HepG2 (cell line): ENCODE results near the gene DYNC2LI1. TPM values are rescaled to one million over a fixed set of nuclear protein-coding genes. Genes with fewer than 3 reads are reported as not detected.
A peak's percentile ranks its signal among the peaks of the same experiment; 100 is the strongest.

Experiments
- ARID3A ChIP-seq: IDR thresholded peaks from 2 replicates; pipeline ENCODE4 v1.6.1; 2012; ENCODE audit warnings: low read depth, low read length, improper control_type of control experiment
- ATF1 ChIP-seq: IDR thresholded peaks from 2 replicates; pipeline ENCODE4 v1.6.1; 2016; ENCODE audit warnings: mild to moderate bottlenecking, control low read depth
- FLYWCH1 ChIP-seq: sonication (generic); formaldehyde crosslinking; IDR thresholded peaks from 2 replicates; pipeline ENCODE4 v1.8.1; 2023; ENCODE audit warnings: mild to moderate bottlenecking, missing genetic modification reagents
- KLF12 ChIP-seq: sonication (generic); formaldehyde crosslinking; IDR thresholded peaks from 2 replicates; pipeline ENCODE4 v1.4.0; 2020; ENCODE audit warnings: missing genetic modification reagents, borderline replicate concordance
- PAF1 ChIP-seq: IDR thresholded peaks from 2 replicates; pipeline ENCODE4 v1.6.1; 2016; ENCODE audit warnings: missing genetic modification reagents, missing compliant biosample characterization
- SCMH1 ChIP-seq: sonication (generic); formaldehyde crosslinking; IDR thresholded peaks from 2 replicates; pipeline ENCODE4 v1.9.0; 2021; ENCODE audit warnings: missing genetic modification reagents, mild to moderate bottlenecking, borderline replicate concordance
- TERF1 ChIP-seq: sonication (generic); formaldehyde crosslinking; IDR thresholded peaks from 2 replicates; pipeline ENCODE4 v1.8.0; 2022; ENCODE audit warnings: mild to moderate bottlenecking, missing genetic modification reagents, moderate library complexity
- THAP9 ChIP-seq: sonication (generic); formaldehyde crosslinking; IDR thresholded peaks from 2 replicates; pipeline ENCODE4; 2020; ENCODE audit warnings: missing genetic modification reagents, mild to moderate bottlenecking, borderline replicate concordance
- ZFYVE20 ChIP-seq: sonication (generic); formaldehyde crosslinking; IDR thresholded peaks from 2 replicates; pipeline ENCODE4 v1.8.0; 2023; ENCODE audit warnings: low read depth, mild to moderate bottlenecking, moderate library complexity, missing genetic modification reagents, borderline replicate concordance
- polyA plus RNA-seq, 8 experiments: library from polyadenylated mRNA; depleted of rRNA in 3 of 8; stranded (reverse) in 7 of 8; unstranded in 1 of 8; fragments of >200 nt; fragmentation: Illumina TruSeq in 4 of 8; extraction: Trizol in 4 of 8; gene quantifications; 2 replicates each; pipeline versions ENCODE4 v1.2.1 to v1.2.3, GENCODE V29; 2011 to 2016; ENCODE audit warnings: low read depth in 4 of 8, missing spikeins in 1 of 8, mixed read lengths in 1 of 8; ENCODE audit not compliant: insufficient read depth in 1 of 8
- total RNA-seq, 5 experiments: library from RNA; depleted of rRNA; stranded (reverse); fragments of >200 nt; fragmentation: Illumina TruSeq; extraction: Trizol; gene quantifications; 2 replicates each; pipeline ENCODE4 v1.2.3, GENCODE V29; 2016; ENCODE audit warnings: low read depth in 1 of 5
- TF ChIP-seq, protein P1 (sequence below): sonication (generic); formaldehyde crosslinking; IDR thresholded peaks from 2 replicates; pipeline ENCODE4 v1.5.0; 2020; ENCODE audit warnings: missing genetic modification reagents, mild to moderate bottlenecking, borderline replicate concordance
- TF ChIP-seq, protein P2 (sequence below): sonication (generic); formaldehyde crosslinking; IDR thresholded peaks from 2 replicates; pipeline ENCODE4 v1.4.0; 2020; ENCODE audit warnings: missing genetic modification reagents, borderline replicate concordance
- TF ChIP-seq, protein P3 (sequence below): sonication (generic); formaldehyde crosslinking; IDR thresholded peaks from 2 replicates; pipeline ENCODE4 v1.5.0; 2020; ENCODE audit warnings: missing genetic modification reagents
- TF ChIP-seq, protein P4 (sequence below): IDR thresholded peaks from 2 replicates; pipeline ENCODE4 v1.6.1; 2018; ENCODE audit warnings: missing genetic modification reagents

The DYNC2LI1 gene
- total and polyA plus RNA-seq, 2 of the 13 experiments (the other 11 are each of a cell fraction or from before 2014, with no cell fraction given), result 16.9 to 23.2 TPM

- TF ChIP-seq, protein P1, sequence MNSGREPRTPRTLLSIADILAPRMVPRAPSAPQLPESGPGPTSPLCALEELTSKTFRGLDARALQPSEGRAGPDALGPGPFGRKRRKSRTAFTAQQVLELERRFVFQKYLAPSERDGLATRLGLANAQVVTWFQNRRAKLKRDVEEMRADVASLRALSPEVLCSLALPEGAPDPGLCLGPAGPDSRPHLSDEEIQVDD (CRISPR knock-in tag), result no peak
- TF ChIP-seq ARID3A (peak; percentile 58; the same call in 1 of the 2 replicates), ZFYVE20 (CRISPR knock-in tag) (no peak), ATF1 (peak; percentile 96), FLYWCH1 (CRISPR knock-in tag) (no peak), PAF1 (CRISPR knock-in tag) (no peak), KLF12 (CRISPR knock-in tag) (no peak), TERF1 (no peak), SCMH1 (no peak), THAP9 (peak; percentile 71; the same call in 1 of the 2 replicates)
- TF ChIP-seq, protein P2, sequence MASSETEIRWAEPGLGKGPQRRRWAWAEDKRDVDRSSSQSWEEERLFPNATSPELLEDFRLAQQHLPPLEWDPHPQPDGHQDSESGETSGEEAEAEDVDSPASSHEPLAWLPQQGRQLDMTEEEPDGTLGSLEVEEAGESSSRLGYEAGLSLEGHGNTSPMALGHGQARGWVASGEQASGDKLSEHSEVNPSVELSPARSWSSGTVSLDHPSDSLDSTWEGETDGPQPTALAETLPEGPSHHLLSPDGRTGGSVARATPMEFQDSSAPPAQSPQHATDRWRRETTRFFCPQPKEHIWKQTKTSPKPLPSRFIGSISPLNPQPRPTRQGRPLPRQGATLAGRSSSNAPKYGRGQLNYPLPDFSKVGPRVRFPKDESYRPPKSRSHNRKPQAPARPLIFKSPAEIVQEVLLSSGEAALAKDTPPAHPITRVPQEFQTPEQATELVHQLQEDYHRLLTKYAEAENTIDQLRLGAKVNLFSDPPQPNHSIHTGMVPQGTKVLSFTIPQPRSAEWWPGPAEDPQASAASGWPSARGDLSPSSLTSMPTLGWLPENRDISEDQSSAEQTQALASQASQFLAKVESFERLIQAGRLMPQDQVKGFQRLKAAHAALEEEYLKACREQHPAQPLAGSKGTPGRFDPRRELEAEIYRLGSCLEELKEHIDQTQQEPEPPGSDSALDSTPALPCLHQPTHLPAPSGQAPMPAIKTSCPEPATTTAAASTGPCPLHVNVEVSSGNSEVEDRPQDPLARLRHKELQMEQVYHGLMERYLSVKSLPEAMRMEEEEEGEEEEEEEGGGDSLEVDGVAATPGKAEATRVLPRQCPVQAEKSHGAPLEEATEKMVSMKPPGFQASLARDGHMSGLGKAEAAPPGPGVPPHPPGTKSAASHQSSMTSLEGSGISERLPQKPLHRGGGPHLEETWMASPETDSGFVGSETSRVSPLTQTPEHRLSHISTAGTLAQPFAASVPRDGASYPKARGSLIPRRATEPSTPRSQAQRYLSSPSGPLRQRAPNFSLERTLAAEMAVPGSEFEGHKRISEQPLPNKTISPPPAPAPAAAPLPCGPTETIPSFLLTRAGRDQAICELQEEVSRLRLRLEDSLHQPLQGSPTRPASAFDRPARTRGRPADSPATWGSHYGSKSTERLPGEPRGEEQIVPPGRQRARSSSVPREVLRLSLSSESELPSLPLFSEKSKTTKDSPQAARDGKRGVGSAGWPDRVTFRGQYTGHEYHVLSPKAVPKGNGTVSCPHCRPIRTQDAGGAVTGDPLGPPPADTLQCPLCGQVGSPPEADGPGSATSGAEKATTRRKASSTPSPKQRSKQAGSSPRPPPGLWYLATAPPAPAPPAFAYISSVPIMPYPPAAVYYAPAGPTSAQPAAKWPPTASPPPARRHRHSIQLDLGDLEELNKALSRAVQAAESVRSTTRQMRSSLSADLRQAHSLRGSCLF, result no peak
- TF ChIP-seq, protein P3, sequence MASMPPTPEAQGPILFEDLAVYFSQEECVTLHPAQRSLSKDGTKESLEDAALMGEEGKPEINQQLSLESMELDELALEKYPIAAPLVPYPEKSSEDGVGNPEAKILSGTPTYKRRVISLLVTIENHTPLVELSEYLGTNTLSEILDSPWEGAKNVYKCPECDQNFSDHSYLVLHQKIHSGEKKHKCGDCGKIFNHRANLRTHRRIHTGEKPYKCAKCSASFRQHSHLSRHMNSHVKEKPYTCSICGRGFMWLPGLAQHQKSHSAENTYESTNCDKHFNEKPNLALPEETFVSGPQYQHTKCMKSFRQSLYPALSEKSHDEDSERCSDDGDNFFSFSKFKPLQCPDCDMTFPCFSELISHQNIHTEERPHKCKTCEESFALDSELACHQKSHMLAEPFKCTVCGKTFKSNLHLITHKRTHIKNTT, result no peak
- TF ChIP-seq, protein P4, sequence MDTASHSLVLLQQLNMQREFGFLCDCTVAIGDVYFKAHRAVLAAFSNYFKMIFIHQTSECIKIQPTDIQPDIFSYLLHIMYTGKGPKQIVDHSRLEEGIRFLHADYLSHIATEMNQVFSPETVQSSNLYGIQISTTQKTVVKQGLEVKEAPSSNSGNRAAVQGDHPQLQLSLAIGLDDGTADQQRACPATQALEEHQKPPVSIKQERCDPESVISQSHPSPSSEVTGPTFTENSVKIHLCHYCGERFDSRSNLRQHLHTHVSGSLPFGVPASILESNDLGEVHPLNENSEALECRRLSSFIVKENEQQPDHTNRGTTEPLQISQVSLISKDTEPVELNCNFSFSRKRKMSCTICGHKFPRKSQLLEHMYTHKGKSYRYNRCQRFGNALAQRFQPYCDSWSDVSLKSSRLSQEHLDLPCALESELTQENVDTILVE (CRISPR knock-in tag), result peak; percentile 65; the same call in 1 of the 2 replicates
These were observed at the start of gene DYNC2LI1 (continued) for GRCh38 chr2:43773876-43774613.
